SHP77 (cell line): ENCODE measurements around the gene RSPO1.
A peak's percentile ranks its signal among the peaks of the same experiment; 100 is the strongest.
"Not testable (repeated sequence)": the region's sequence is repeated elsewhere in the genome, so short reads cannot be mapped to it uniquely, and the experiment has no call there.

Experiments
- DNase-seq, 2 experiments: peaks; one replicate each; lab custom pipeline; 2025; lab: John Stamatoyannopoulos, UW

Gene RSPO1

GRCh38 chr1:37616330-37616729, 18.4 kb downstream of the RSPO1 start:
- no peak for DNase-seq

DNA sequence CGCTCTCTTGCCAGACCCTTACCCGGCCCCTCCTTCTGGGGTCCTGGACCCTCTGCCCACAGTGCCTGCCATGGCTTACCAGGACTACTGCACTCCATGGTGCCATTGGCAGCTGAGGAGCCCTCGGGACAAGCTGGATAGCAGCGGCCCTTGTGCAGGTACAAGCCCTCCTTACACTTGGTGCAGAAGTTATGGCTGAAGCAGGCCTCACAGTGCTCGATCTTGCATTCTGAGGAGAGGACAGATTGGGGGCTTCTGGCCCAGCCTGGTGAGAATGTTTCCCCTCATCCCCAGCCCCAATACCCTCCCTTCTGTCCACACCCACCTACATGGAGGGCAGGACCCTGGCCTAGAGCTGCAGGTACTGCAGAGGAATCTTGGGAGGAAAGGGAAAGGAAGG, 20.6 kb downstream of the RSPO1 start:
- no peak for DNase-seq

GRCh38 chr1:37612186-37612585, 22.5 kb downstream of the RSPO1 start:
- DNase-seq: no peak

GRCh38 chr1:37609994-37610393, 24.7 kb downstream of the RSPO1 start:
- DNase-seq: no peak

DNA sequence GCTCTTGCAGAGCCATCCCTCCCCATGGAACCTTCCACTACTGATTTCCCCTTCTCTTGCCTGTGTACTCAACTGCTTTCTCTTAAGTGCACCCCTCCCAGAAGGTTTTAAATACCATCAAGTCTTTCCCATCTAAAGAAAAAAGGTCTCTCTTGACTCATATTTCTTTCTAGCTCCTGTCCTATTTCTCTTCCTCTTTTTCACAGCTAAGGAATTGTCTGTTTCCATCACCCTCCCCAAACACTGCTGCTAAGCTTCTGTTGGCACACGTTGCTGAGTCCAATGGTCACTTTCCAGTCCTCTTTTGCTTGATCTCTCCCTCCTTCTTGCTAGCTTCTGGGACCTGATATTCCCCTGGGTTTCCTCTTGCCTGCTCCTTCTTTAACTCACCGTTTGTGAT, 25.7 kb downstream of the RSPO1 start:
- no peak for DNase-seq

DNA sequence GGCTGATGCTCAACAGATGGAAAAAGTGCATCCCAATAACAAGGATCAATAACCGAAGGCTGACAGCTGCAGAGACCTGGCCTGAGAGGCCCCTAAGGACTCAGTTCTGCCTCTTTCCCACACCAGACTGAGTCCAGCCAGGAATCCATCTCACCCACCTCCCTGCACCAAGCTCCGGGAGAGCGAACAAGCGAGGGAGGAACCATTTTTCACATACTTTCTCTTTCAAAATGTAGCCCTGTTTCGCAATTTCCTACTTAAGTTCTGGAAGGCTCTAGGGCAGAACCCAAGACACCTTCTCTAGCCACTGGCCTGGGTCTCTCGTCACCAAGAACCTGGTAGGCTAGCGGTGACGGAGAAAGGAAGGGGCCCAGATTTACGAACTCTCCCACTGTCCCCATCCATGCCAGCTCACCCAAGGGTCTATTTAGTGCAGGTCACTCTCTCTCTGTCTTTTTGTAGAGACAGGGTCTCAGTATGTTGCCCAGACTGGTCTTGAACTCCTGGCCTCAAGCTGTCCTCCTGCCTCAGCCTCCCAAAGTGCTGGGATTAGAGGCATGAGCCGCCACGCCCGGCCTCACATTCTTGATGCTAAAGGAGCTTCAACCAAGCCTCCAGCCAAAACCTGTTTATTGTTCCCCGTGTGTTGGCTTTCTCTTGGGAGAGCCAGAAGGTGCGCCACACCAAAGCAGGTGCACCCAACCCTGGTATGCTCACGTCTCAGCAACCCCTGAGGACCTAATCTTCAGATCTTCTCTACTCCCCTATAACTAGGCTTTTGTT, 28.0 kb downstream of the RSPO1 start:
- no peak for DNase-seq

- DNase-seq: no peak
These were observed 28.8 kb downstream of the RSPO1 start for GRCh38 chr1:37605806-37606474.

DNA sequence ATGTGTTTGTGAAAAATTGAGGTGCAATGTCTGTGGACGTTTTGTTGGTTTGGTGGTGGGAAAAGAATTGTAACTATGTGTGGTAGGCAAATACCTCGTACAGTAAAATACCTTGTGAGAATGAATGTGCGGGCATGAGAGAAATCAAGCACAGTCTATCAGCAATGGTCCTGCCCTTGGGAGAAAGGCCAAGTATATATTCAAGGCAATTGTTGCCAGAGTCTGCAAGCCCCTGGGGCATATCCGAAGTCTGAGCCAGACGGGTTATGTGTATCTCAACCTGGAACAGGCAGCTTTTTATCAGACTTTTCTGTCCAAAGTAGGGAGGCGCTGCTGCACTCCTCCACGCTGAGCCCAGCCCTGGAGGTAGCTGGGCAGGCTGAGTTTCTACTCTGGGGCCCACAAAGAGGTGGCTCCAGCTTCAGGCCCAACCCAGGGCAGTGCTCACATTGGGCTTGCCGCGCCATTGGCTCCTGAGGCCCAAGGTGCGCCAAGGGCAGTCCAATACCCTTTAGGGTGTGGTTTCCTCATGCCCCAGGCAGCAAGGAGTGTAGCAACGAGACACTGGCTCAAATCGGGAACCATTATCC, 29.5 kb downstream of the RSPO1 start:
- no peak for DNase-seq

- DNase-seq: peak; percentile 39 to 65
These were observed 31.7 kb downstream of the RSPO1 start for GRCh38 chr1:37602750-37603694.

- no peak for DNase-seq
These were observed 33.3 kb downstream of the RSPO1 start for GRCh38 chr1:37601441-37601840.

DNA sequence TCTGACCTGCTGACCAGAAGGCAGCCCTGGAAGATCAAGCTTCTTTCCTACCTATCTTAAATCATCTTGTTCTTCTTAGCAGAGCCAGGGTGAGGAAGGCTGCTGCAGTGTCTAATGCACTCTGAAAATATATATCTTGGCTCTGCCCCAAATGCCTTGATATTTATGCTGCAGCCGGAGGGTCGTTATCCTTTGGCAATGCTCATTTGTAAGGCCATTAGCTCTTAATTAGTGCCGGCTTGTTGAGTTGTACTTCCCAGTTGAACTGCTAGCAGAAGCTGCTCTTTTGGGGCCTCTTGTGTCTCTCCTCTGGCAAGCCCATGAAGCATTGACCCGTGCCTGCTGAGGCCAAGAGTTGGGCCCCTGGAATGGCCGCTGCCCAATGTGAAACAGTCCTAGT, 34.8 kb downstream of the RSPO1 start:
- DNase-seq: no peak

DNA sequence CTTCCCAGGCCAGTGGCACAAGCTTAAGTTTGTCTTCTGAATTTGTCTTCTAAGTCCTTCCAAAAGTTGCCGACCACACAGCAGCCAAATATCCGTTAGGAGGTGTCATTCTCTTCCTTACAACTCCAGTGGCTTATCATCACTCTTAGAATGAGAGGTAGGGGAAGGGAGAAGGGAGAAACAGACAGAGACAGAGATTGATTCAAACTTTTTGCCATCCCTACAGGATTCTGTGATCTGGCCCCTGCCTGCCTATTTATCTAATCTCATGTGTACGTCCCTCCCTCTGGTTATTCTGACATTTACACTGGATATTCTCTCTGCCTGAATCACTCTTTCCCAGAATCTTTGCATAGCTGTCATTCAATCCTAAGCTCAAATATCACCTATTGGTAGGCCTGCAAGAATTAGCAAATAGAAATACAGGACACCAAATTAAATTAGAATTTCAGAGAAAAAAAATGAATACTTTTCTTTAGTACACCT, 38.5 kb downstream of the RSPO1 start:
- DNase-seq: no peak

GRCh38 chr1:37595440-37596181, 39.1 kb downstream of the RSPO1 start, which contains the start of gene GNL2:
TSS of gene GNL2 (minus strand) at chr1:37595937. CDS start at chr1:37595822, 115 bp downstream.
- DNase-seq: peak; percentile 94 to 95

- DNase-seq: no peak
These were observed 41.0 kb downstream of the RSPO1 start for GRCh38 chr1:37593726-37594125.

DNA sequence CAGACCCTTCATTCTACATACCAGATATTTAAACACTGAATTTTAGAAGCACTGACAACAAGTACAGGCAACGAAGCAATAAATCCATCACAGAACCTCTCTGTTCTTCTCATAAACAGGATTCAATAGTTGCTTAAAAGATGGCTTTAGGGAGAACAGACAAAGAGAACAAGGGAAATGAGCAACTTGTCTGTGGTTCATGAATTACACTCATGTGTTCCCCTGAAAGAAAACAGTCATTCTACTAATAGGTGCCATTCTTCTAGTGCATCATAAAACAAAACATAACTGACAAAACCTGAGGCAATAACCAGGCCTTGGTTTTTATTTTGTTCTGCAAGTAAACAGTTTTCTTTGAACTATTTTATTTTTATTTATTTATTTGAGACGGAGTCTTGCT, 45.8 kb downstream of the RSPO1 start:
- no peak for DNase-seq

- not testable (repeated sequence) for DNase-seq
These were observed 50.1 kb downstream of the RSPO1 start for GRCh38 chr1:37584544-37584943.

DNA sequence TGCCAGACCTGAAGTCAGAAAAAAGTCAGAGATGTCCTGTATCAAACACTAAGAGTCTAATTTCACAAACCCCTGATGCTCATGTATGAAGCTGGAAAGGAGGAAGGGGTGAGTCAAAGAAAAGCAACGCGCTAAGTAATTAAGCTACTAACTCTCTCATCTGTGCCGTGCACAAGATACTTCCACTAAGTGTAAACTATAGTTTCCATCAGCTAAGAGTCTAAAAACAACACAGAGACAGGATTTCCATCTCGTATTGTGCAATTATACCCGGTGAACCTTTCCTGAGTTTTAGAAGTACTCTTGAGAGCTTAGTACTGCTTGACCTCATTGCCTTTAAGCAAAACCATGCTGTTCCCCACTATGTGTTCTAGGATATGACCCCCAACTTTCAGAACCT, 59.0 kb downstream of the RSPO1 start:
- DNase-seq: no peak

DNA sequence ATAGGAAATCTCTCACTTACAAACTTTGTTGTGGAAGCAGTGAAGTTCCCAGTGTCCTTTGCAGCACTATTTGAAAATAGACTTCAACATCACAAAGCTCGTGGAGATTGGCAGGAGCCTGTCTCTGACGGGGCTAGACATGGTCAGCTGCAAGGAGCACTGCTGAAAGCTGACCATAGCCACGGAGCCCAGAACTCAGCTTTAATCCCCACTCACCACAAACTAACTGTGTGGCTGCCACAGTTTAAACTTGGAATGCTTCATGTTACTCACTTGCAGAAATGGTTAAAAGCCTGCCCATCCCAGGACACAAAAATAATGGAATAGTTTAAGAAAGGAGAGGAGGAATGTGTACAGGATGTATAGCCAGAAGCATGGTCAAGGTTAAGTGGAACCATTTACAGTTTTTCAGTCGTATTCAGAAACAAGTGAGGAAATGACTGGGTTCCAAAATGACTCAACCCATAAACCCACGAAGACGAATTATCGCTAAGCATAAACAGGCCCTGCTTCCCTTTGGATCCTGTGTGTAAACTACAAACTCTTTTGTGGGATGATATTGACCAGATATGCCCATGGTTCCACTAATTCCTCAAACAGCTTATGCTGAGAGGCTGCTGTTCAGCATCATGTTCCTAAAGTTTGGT, 59.7 kb downstream of the RSPO1 start:
- DNase-seq: no peak

GRCh38 chr1:37570528-37571334, 64.0 kb downstream of the RSPO1 start:
- no peak for DNase-seq

- no peak for DNase-seq
These were observed 67.7 kb downstream of the RSPO1 start for GRCh38 chr1:37567023-37567422.
